A673 (cell line): ENCODE results near the gene DCUN1D4. TPM values are rescaled to one million over a fixed set of nuclear protein-coding genes. Genes with fewer than 3 reads are reported as not detected.

Experiments
- BruUV-seq: library from RNA; stranded (reverse); fragments of 400-500 nt; replicated peaks from 2 replicates; lab custom pipeline; 2021; lab: Mats Ljungman, UMichigan
- CTCF ChIA-PET: fragments of 300-600 bp; sonication (Branson Sonifier 250); formaldehyde crosslinking; loops from one replicate; lab custom pipeline; 2022; ENCODE audit warnings: antibody characterized with exemption; lab: Charles Lee
- POLR2A ChIA-PET: fragments of 300-600 bp; sonication (Branson Sonifier 250); formaldehyde crosslinking; loops from one replicate; lab custom pipeline; 2022; ENCODE audit warnings: antibody characterized with exemption; ENCODE audit not compliant: low non-redundant PET; lab: Charles Lee
- DNase-seq: peaks from one replicate; pipeline ENCODE4 v3.0.0-alpha.2; 2015; ENCODE audit warnings: low spot score
- H3K27ac ChIP-seq: fragments of 200-600 bp; sonication (generic); 2 replicates; pipeline ENCODE4 v1.5.1; 2016; ENCODE audit warnings: mixed run types, low read depth, mild to moderate bottlenecking, mixed read lengths, antibody characterized with exemption, low read length; ENCODE audit not compliant: poor library complexity, severe bottlenecking
- H3K27me3 ChIP-seq: fragments of 200-600 bp; sonication (generic); replicated peaks from 2 replicates; pipeline ENCODE4 v1.6.1; 2017; ENCODE audit warnings: mixed run types, low read depth, mild to moderate bottlenecking, mixed read lengths, antibody characterized with exemption, low read length; ENCODE audit not compliant: insufficient read depth, poor library complexity
- H3K36me3 ChIP-seq: fragments of 200-600 bp; sonication (generic); 2 replicates; pipeline ENCODE4 v1.6.1; 2016; ENCODE audit warnings: mixed run types, mild to moderate bottlenecking, mixed read lengths, antibody characterized with exemption, low read length; ENCODE audit not compliant: insufficient read depth, poor library complexity, severe bottlenecking
- H3K4me1 ChIP-seq: fragments of 200-600 bp; sonication (generic); 2 replicates; pipeline ENCODE4 v1.6.1; 2017; ENCODE audit warnings: mixed run types, mild to moderate bottlenecking, mixed read lengths, antibody characterized with exemption, low read length; ENCODE audit not compliant: insufficient read depth, poor library complexity, severe bottlenecking
- H3K4me3 ChIP-seq: fragments of 200-600 bp; sonication (generic); 2 replicates; pipeline ENCODE4 v1.5.1; 2016; ENCODE audit warnings: low read depth, mixed run types, mild to moderate bottlenecking, mixed read lengths, low read length; ENCODE audit not compliant: poor library complexity, severe bottlenecking
- H3K9me3 ChIP-seq: fragments of 200-600 bp; sonication (generic); 2 replicates; pipeline ENCODE4 v1.6.1; 2016; ENCODE audit warnings: mixed run types, low read depth, mild to moderate bottlenecking, mixed read lengths, antibody characterized with exemption, low read length; ENCODE audit not compliant: poor library complexity, severe bottlenecking
- EZH2 ChIP-seq: fragments of 200-600 bp; sonication (generic); IDR thresholded peaks from 2 replicates; pipeline ENCODE4 v1.6.1; 2017; ENCODE audit warnings: borderline replicate concordance, low read depth, mild to moderate bottlenecking, mixed read lengths, antibody characterized with exemption, low read length; ENCODE audit not compliant: poor library complexity, severe bottlenecking
- intact Hi-C: fragments of 100-400 bp; cut with micrococcal nuclease; formaldehyde crosslinking; loops from one replicate; pipeline ENCODE4 v1.10.0; 2022; ENCODE audit not compliant: unreplicated experiment
- total RNA-seq: library from RNA; stranded (reverse); gene quantifications from 2 replicates; pipeline ENCODE4 v1.2.3, GENCODE V29; 2021
- TF ChIP-seq, protein P1 (sequence below): fragments of 300-800, 200-600 bp; sonication (generic); conservative IDR thresholded peaks from 2 replicates; pipeline ENCODE4 v1.5.1; 2017; ENCODE audit warnings: low read depth, mild to moderate bottlenecking, antibody characterized with exemption, low read length, moderate library complexity, mixed read lengths

DCUN1D4 gene
- total RNA-seq, 1 experiment from 2014 or later, result 21.5 TPM

GRCh38 chr4:51942833-51943215 is 99.9 kb downstream of the DCUN1D4 start:
- H3K4me3 ChIP-seq, result no peak overlapping the region
- CTCF ChIA-PET, result no interaction called here
- BruUV-seq, result no TSS peak

GRCh38 chr4:51943221-51943620 is 100.3 kb downstream of the DCUN1D4 start:
- ChIA-PET POLR2A (no interaction called here), CTCF (no interaction called here)
- no peaks in the 10 kb centered on the region for H3K4me1 ChIP-seq
- intact Hi-C loops, result loop anchor here (10.0 kb wide), 1 partner anchor 52 kb away; no protein-coding TSS in a partner anchor
- TF ChIP-seq EZH2, result no peak
- TF ChIP-seq, protein P1, sequence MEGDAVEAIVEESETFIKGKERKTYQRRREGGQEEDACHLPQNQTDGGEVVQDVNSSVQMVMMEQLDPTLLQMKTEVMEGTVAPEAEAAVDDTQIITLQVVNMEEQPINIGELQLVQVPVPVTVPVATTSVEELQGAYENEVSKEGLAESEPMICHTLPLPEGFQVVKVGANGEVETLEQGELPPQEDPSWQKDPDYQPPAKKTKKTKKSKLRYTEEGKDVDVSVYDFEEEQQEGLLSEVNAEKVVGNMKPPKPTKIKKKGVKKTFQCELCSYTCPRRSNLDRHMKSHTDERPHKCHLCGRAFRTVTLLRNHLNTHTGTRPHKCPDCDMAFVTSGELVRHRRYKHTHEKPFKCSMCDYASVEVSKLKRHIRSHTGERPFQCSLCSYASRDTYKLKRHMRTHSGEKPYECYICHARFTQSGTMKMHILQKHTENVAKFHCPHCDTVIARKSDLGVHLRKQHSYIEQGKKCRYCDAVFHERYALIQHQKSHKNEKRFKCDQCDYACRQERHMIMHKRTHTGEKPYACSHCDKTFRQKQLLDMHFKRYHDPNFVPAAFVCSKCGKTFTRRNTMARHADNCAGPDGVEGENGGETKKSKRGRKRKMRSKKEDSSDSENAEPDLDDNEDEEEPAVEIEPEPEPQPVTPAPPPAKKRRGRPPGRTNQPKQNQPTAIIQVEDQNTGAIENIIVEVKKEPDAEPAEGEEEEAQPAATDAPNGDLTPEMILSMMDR, result no peak
- DNase-seq, result no peak
- H3K4me3 ChIP-seq, result no peak overlapping the region
- H3K9me3 ChIP-seq, result no peaks in the 10 kb centered on the region
- H3K27ac ChIP-seq, result no peak overlapping the region
- no peaks in the 10 kb centered on the region for H3K27me3 ChIP-seq
- no TSS peak for BruUV-seq
- H3K36me3 ChIP-seq, result no peaks in the 10 kb centered on the region

More at GRCh38 chr4:51942833-51943215, 99.9 kb downstream of the DCUN1D4 start:
- H3K27me3 ChIP-seq, result no peaks in the 10 kb centered on the region
- TF ChIP-seq EZH2, result no peak
- TF ChIP-seq, protein P1, result no peak
- no peak for DNase-seq
- no peaks in the 10 kb centered on the region for H3K36me3 ChIP-seq
- no peaks in the 10 kb centered on the region for H3K9me3 ChIP-seq
- H3K4me1 ChIP-seq, result no peaks in the 10 kb centered on the region
- H3K27ac ChIP-seq, result no peak overlapping the region
- intact Hi-C loops, result loop anchor here (10.0 kb wide), 1 partner anchor 52 kb away; no protein-coding TSS in a partner anchor
- POLR2A ChIA-PET, result no interaction called here

DNA sequence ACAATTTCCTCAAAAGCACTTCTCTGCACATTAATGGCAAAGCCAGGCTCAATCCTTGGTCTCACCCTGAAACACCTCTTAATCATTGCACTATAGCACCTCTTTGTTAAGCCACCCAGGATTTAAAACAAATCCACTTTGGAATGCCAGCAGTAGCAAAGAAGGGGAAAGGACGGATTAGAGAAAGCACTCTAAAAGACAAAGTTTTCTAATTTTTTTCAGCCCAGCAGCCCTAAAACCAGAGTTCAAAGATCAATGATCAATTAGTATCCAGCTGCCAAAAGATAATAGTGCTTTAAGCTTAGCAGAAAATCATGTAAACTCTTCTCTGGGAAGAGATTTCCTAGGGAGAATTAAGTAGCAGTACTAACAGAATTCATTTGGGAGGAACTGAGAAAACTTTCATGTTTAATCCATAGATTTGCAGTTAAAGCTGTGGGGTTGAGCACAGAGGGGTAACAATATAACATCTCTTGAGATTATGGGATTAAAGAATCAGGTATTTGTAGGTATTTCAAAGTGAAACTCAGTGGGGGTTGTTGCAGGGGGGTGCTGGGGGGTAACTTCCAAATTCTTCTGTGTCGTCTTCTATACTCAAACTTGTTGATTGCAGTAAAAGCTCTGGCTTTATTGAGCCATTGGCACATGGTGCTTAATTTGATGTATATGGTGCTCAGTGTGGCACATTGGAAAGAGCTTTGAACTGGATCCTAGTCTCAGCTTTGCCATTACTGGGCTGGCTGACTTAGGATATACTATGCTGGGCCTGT is 115.4 kb downstream of the DCUN1D4 start:
- no peaks in the 10 kb centered on the region for H3K27me3 ChIP-seq
- no peaks in the 10 kb centered on the region for H3K9me3 ChIP-seq
- DNase-seq, result no peak
- intact Hi-C loops, result no loop called here
- POLR2A ChIA-PET, result no interaction called here
- TF ChIP-seq, protein P1, result no peak
- TF ChIP-seq EZH2, result no peak
- H3K27ac ChIP-seq, result no peak overlapping the region
- CTCF ChIA-PET, result no interaction called here
- H3K4me3 ChIP-seq, result no peak overlapping the region
- no TSS peak for BruUV-seq
- H3K36me3 ChIP-seq, result no peaks in the 10 kb centered on the region
- no peaks in the 10 kb centered on the region for H3K4me1 ChIP-seq
